GM12874 (cell line): Measurements from ENCODE around the gene NCKAP5.

ENCODE experiments used
- CTCF ChIP-seq: IDR thresholded peaks from 2 replicates; pipeline ENCODE4 v1.5.1; 2011; ENCODE audit warnings: low read depth, mild to moderate bottlenecking, control low read depth, low read length, moderate library complexity; ENCODE audit not compliant: insufficient read depth

NCKAP5 gene

GRCh38 chr2:132732694-132733093 lies 835.6 kb downstream of the NCKAP5 start:
- TF ChIP-seq CTCF = no peak

GRCh38 chr2:132731441-132731840 lies 836.8 kb downstream of the NCKAP5 start:
- no peak for TF ChIP-seq CTCF

- TF ChIP-seq CTCF = no peak
Observed at GRCh38 chr2:132730611-132731010, 837.7 kb downstream of the NCKAP5 start.

GRCh38 chr2:132729522-132729921 lies 838.7 kb downstream of the NCKAP5 start:
- no peak for TF ChIP-seq CTCF

- TF ChIP-seq CTCF = no peak
Observed at GRCh38 chr2:132726155-132726554, 842.1 kb downstream of the NCKAP5 start.

- TF ChIP-seq CTCF = no peak
Observed at GRCh38 chr2:132725748-132726147, 842.5 kb downstream of the NCKAP5 start.

GRCh38 chr2:132725148-132725547 lies 843.1 kb downstream of the NCKAP5 start:
- TF ChIP-seq CTCF = no peak

GRCh38 chr2:132721938-132722337 lies 846.3 kb downstream of the NCKAP5 start:
- TF ChIP-seq CTCF = no peak
